ENCODE data around the gene DCST1.

DCST1 gene

GRCh38 chr1:155092641-155093040 is 59.0 kb downstream of the DCST1 start:
- DNase-seq = no peak

- no peak for DNase-seq
Measured at GRCh38 chr1:155093911-155094621, 60.4 kb downstream of the DCST1 start.

GRCh38 chr1:155094622-155094948 is 61.0 kb downstream of the DCST1 start:
- no peak for DNase-seq

GRCh38 chr1:155099331-155099730 is 65.7 kb downstream of the DCST1 start:
- DNase-seq = no peak
